GM10248 (cell line): ENCODE measurements around the gene NIPBL.

Source experiments
- CTCF ChIA-PET: fragments of 300-600 bp; sonication (Branson Sonifier 250); formaldehyde crosslinking; extraction: SDS; loops from one replicate; lab custom pipeline; 2021; ENCODE audit warnings: antibody characterized with exemption; lab: Yijun Ruan, JAX
- POLR2A ChIA-PET: fragments of 350-650 bp; sonication (Branson Sonifier 250); formaldehyde crosslinking; extraction: SDS; loops from one replicate; lab custom pipeline; 2020; ENCODE audit warnings: antibody characterized with exemption; lab: Yijun Ruan, JAX
- DNase-seq: peaks from one replicate; pipeline ENCODE4 v3.0.0; 2012; ENCODE audit errors: extremely low spot score
- CTCF ChIP-seq: IDR thresholded peaks from 2 replicates; pipeline ENCODE4 v1.5.1; 2012; ENCODE audit warnings: mild to moderate bottlenecking, low read depth; ENCODE audit errors: extremely low read depth, missing control alignments, control extremely low read depth

NIPBL gene

DNA sequence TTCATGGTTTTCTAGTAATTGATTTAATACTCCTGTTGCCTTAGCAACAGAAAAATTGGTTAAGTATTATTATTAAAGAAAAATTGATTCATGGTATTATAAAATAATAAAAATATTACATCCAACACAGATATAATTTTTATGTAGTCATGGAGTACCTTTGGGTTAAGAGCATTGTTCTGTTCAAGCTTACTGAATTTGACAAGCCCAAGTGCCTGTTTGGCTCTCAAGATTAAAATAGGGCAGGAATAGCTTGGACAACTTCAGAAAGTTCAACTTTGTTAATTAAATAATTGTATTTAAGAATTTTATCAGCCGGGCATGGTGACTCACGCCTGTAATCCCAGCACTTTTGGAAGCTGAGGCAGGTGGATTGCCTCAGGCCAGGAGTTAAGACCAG, 82.0 kb downstream of the NIPBL start:
- DNase-seq: no peak
- TF ChIP-seq CTCF: no peak
- ChIA-PET POLR2A (no interaction called here), CTCF (interaction anchor here (1.1 to 1.3 kb wide), 4 partner anchors 12 to 24 kb away, joined by 3 to 5 read pairs (median 4); no protein-coding TSS in a partner anchor)

GRCh38 chr5:36965179-36965578, 88.6 kb downstream of the NIPBL start:
- ChIA-PET CTCF (interaction anchor here (1.8 kb wide), 1 partner anchor 34 kb away, joined by 4 read pairs; no protein-coding TSS in a partner anchor), POLR2A (no interaction called here)

GRCh38 chr5:36969700-36970395, 93.3 kb downstream of the NIPBL start:
- TF ChIP-seq CTCF: no peak
- no peak for DNase-seq
- ChIA-PET POLR2A (no interaction called here), CTCF (no interaction called here)

More at GRCh38 chr5:36965179-36965578, 88.6 kb downstream of the NIPBL start:
- DNase-seq: no peak
- TF ChIP-seq CTCF: no peak

DNA sequence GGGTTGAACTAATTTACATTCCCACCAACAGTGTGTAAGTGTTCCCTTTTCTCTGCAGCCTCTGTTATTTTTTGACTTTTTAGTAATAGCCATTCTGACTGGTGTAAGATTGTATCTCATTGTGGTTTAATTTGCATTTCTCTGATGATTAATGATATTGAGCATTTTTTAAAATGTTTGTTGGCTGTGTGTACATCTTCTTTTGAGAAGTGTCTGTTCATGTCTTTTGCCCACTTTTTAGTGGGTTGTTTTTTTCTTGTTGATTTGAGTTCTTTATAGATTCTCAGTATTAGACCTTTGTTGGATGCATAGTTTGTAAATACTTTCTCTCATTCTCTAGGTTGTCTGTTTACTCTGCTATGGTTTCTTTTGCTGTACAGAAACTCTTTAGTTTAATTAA, 101.6 kb downstream of the NIPBL start:
- POLR2A ChIA-PET: no interaction called here
- TF ChIP-seq CTCF: no peak
- no peak for DNase-seq
- CTCF ChIA-PET: no interaction called here

DNA sequence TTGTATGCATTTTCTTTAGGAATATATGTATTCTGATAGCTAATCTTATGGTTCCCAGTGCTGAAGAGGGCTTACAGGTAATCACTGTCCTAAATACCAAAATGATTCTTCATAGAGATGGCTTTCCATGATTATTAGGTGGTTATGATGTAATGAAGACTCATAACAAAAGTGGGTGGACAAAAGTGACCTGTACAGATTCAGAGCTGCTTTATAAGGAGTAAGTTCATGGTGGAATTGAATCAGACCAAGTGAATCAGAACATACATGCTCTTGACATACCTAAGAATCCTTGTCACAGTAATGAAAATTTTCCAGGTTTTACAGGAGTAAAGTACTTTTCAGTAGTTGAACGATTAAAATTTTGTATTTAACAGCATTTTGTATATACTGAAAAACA, 105.6 kb downstream of the NIPBL start:
- ChIA-PET POLR2A (no interaction called here), CTCF (no interaction called here)
- TF ChIP-seq CTCF: no peak
- DNase-seq: no peak

DNA sequence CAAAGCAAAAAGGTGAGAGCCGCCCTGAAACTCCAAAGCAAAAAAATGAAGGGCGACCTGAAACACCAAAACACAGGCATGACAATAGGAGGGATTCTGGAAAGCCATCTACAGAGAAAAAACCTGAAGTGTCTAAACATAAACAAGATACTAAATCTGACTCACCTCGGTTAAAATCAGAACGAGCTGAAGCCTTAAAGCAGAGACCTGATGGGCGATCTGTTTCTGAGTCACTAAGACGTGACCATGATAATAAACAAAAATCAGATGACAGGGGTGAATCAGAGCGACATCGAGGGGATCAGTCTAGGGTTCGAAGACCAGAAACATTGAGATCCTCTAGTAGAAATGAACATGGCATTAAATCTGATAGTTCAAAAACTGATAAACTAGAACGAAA, 108.8 kb downstream of the NIPBL start:
- no peak for DNase-seq
- no peak for TF ChIP-seq CTCF
- ChIA-PET POLR2A (no interaction called here), CTCF (no interaction called here)
